ENCODE results near the gene SRSF10. TPM values are rescaled to one million over a fixed set of nuclear protein-coding genes. Genes with fewer than 3 reads are reported as not detected.
"Not testable (repeated sequence)": the region's sequence is repeated elsewhere in the genome, so short reads cannot be mapped to it uniquely, and the experiment has no call there.

The SRSF10 gene
- total and polyA plus RNA-seq, 8 donors, result 84.9 to 296 (median 254) TPM

DNA sequence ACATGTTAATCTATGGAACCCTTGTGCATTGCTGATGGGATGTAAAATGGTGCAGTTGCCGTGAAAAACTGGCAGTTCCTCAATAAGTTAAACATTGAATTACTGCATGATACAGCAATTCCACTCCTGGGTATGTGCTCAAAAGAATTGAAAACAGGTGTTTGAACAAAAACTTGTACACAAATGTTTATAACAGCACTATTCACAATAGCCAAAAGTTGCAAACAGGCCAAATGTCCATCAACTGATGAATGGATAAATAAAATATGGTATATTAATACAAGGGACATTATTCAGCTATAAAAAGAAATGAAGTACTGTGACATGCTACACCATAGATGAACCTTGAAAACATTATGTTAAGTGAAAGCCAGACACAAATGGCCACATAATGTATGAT lies 17.7 kb upstream of the SRSF10 start:
- H3K4me3 ChIP-seq, result no peak overlapping the region
- intact Hi-C loops (cut with DNase I), result no loop called here
- TF ChIP-seq, protein P1, sequence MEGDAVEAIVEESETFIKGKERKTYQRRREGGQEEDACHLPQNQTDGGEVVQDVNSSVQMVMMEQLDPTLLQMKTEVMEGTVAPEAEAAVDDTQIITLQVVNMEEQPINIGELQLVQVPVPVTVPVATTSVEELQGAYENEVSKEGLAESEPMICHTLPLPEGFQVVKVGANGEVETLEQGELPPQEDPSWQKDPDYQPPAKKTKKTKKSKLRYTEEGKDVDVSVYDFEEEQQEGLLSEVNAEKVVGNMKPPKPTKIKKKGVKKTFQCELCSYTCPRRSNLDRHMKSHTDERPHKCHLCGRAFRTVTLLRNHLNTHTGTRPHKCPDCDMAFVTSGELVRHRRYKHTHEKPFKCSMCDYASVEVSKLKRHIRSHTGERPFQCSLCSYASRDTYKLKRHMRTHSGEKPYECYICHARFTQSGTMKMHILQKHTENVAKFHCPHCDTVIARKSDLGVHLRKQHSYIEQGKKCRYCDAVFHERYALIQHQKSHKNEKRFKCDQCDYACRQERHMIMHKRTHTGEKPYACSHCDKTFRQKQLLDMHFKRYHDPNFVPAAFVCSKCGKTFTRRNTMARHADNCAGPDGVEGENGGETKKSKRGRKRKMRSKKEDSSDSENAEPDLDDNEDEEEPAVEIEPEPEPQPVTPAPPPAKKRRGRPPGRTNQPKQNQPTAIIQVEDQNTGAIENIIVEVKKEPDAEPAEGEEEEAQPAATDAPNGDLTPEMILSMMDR (IDR thresholded peaks at IDR 0.05), result no peak
- H3K27me3 ChIP-seq, result no peaks in the 10 kb centered on the region
- no peaks in the 10 kb centered on the region for H3K4me1 ChIP-seq
- ATAC-seq, result no peak
- no peak for DNase-seq
- H3K27ac ChIP-seq, result no peak overlapping the region
- H3K9me3 ChIP-seq, result no peaks in the 10 kb centered on the region
- no peaks in the 10 kb centered on the region for H3K36me3 ChIP-seq

DNA sequence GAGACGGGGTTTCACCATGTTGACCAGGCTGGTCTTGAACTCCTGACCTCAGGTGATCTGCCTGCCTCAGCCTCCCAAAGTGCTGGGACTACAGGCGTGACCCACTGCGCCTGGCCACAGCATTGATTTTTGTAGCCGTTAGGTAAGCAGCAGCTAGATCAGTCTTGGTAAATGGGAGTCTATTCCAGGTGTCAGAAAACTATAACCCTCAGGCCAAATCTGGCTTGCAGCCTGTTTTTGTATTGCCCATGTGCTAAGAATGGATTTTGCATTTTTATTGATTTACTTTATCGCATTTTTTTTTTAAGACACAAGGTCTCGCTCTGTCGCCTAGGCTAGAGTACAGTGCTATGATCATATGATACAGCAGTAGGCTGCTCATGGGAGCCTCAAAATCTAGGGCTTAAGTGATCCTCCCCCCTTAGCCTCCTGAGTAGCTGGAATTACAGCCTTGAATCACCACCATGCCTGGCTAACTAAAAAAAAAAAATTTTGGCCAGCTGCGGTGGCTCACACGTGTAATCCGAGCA lies 16.6 kb upstream of the SRSF10 start:
- no peaks in the 10 kb centered on the region for H3K4me1 ChIP-seq
- no peak for ATAC-seq
- TF ChIP-seq, protein P1 (IDR thresholded peaks at IDR 0.05), result no peak
- H3K27me3 ChIP-seq, result no peaks in the 10 kb centered on the region
- no peak overlapping the region for H3K27ac ChIP-seq
- no peak for DNase-seq
- H3K36me3 ChIP-seq, result no peaks in the 10 kb centered on the region
- no peaks in the 10 kb centered on the region for H3K9me3 ChIP-seq
- no peak overlapping the region for H3K4me3 ChIP-seq
- intact Hi-C loops (cut with DNase I), result no loop called here

DNA sequence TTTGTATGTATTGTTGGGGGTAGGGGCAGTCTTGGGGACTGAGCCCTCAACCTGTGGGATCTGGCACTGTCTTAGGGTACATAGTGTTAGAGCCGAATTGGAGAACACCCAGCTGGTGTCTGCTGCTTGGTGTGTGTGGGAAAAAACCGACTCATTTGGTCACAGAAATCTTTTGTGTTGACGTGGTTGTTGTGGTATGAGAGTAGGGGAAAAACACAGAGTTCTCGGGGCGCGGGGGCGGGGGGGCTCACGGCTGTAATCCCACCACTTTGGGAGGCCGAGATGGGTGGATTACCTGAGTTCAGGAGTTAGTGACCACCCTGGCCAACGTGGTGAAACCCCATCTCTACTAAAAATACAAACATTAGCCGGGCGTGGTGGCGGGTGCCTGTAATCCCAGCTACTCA lies 15.3 kb upstream of the SRSF10 start:
- Histone ChIP-seq H3K4me3 (no peak overlapping the region), H3K27me3 (no peaks in the 10 kb centered on the region), H3K9me3 (no peaks in the 10 kb centered on the region), H3K36me3 (no peaks in the 10 kb centered on the region), H3K4me1 (no peaks in the 10 kb centered on the region), H3K27ac (no peak overlapping the region)
- TF ChIP-seq, protein P1 (IDR thresholded peaks at IDR 0.05), result no peak
- ATAC-seq (no peak), DNase-seq (no peak)
- intact Hi-C loops (cut with DNase I), result no loop called here

DNA sequence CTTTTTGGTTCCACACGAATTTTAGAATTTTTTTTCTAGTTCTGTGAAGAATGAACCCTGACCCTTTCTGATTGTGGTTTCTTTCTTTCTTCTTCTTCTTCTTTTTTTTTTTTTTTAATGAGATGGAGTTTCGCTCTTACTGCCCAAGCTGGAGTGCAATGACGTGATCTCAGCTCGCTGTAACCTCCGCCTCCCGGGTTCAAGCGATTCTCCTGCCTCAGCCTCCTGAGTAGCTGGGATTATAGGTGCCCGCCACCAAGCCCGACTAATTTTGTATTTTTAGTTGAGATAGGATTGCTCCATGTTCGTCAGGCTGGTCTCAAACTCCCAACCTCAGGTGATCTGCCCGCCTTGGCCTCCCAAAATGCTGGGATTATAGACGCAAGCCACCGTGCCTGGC lies 11.9 kb upstream of the SRSF10 start:
- H3K27ac ChIP-seq; intact Hi-C loops (cut with DNase I); H3K4me1 ChIP-seq; H3K4me3 ChIP-seq; DNase-seq; H3K27me3 ChIP-seq; H3K9me3 ChIP-seq; H3K36me3 ChIP-seq; ATAC-seq: not testable (repeated sequence)

DNA sequence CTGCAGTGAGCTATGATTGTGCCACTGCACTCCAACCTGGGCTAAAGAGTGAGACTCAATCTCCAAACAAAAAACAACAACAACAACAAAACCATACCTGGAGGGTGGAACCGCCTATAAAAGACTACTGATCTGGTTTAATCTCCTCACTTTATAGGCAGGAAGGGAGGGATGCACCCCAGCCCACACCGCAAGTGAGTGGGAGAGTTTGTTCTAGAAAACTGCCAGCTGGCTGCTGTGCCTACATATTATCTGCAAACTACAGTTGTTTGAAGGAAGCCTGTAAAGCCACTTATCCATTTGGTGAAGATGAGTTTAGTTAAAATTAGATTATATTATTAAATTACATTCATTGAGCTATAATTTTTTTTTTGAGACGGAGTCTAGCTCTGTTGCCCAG lies 9.1 kb upstream of the SRSF10 start:
- no peaks in the 10 kb centered on the region for H3K4me1 ChIP-seq
- no peaks in the 10 kb centered on the region for H3K9me3 ChIP-seq
- no peaks in the 10 kb centered on the region for H3K27me3 ChIP-seq
- no peak overlapping the region for H3K4me3 ChIP-seq
- TF ChIP-seq, protein P1 (IDR thresholded peaks at IDR 0.05), result no peak
- H3K36me3 ChIP-seq, result no peaks in the 10 kb centered on the region
- intact Hi-C loops (cut with DNase I), result no loop called here
- no peak overlapping the region for H3K27ac ChIP-seq
- ATAC-seq (no peak), DNase-seq (no peak)

DNA sequence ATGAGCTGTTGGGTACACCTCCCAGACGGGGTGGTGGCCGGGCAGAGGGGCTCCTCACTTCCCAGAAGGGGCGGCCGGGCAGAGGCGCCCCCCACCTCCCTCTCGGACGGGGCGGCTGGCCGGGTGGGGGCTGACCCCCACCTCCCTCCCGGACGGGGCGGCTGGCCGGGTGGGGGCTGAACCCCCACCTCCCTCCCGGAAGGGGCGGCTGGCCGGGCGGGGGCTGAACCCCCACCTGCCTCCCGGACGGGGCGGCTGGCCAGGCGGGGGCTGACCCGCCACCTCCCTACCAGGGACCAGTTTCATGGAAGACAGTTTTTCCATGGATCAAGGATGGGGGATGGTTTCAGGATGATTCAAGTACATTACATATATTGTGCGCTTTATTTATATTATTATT lies 6.9 kb upstream of the SRSF10 start:
- not testable (repeated sequence) for ATAC-seq, H3K4me1 ChIP-seq, DNase-seq

More for the DNA sequence above, 6.9 kb upstream of the SRSF10 start:
- H3K36me3 ChIP-seq; H3K27me3 ChIP-seq; H3K27ac ChIP-seq; intact Hi-C loops (cut with DNase I); H3K4me3 ChIP-seq; H3K9me3 ChIP-seq: not testable (repeated sequence)
